MCF 10A (cell line): ENCODE results near the gene CSH1. TPM values are rescaled to one million over a fixed set of nuclear protein-coding genes. Genes with fewer than 3 reads are reported as not detected.
A peak's percentile ranks its signal among the peaks of the same experiment; 100 is the strongest.

Experiments
- BruUV-seq: library from RNA; stranded (reverse); fragments of 400-500 nt; replicated peaks from 2 replicates; lab custom pipeline; 2021; lab: Mats Ljungman, UMichigan
- CTCF ChIA-PET: fragments of 300-600 bp; sonication (Branson Sonifier 250); formaldehyde crosslinking; extraction: SDS; loops from one replicate; lab custom pipeline; 2021; ENCODE audit warnings: antibody characterized with exemption, inconsistent platforms; lab: Yijun Ruan, JAX
- POLR2A ChIA-PET: fragments of 300-600, 350-650 bp; sonication (Branson Sonifier 250); formaldehyde crosslinking; extraction: SDS; loops from one replicate; lab custom pipeline; 2020; ENCODE audit warnings: antibody characterized with exemption, inconsistent platforms; lab: Yijun Ruan, JAX
- DNase-seq: peaks from one replicate; pipeline ENCODE4 v3.0.0-alpha.2; 2018; ENCODE audit not compliant: unreplicated experiment
- H3K27ac Mint-ChIP-seq: one replicate; pipeline ENCODE4 v1.8.0; 2022; ENCODE audit warnings: mild to moderate bottlenecking, low read depth, mixed read lengths; ENCODE audit not compliant: unreplicated experiment
- H3K27me3 Mint-ChIP-seq: one replicate; pipeline ENCODE4 v1.8.0; 2022; ENCODE audit warnings: mixed read lengths; ENCODE audit not compliant: insufficient read depth, unreplicated experiment
- H3K36me3 Mint-ChIP-seq: one replicate; pipeline ENCODE4 v1.8.0; 2022; ENCODE audit warnings: mild to moderate bottlenecking, moderate library complexity, mixed read lengths; ENCODE audit not compliant: insufficient read depth, unreplicated experiment
- H3K4me1 Mint-ChIP-seq: one replicate; pipeline ENCODE4 v1.8.0; 2022; ENCODE audit warnings: mixed read lengths; ENCODE audit not compliant: insufficient read depth, unreplicated experiment
- H3K4me3 Mint-ChIP-seq: one replicate; pipeline ENCODE4 v1.8.0; 2022; ENCODE audit warnings: mild to moderate bottlenecking, moderate library complexity, mixed read lengths; ENCODE audit not compliant: unreplicated experiment
- H3K9me3 Mint-ChIP-seq: one replicate; pipeline ENCODE4 v1.8.0; 2022; ENCODE audit warnings: mixed read lengths; ENCODE audit not compliant: unreplicated experiment
- intact Hi-C: fragments of 100-400 bp; cut with micrococcal nuclease; formaldehyde crosslinking; loops from 2 replicates; pipeline ENCODE4 v1.14.1; 2022
- total RNA-seq: library from RNA; stranded (reverse); gene quantifications from 2 replicates; pipeline ENCODE4 v1.2.3, GENCODE V29; 2022
- TF ChIP-seq, protein P1 (sequence below): fragments of 200-600 bp; IDR thresholded peaks from one replicate; pipeline ENCODE4 v1.8.0; 2022; ENCODE audit warnings: antibody characterized with exemption, mild to moderate bottlenecking; ENCODE audit not compliant: unreplicated experiment

Gene CSH1
- total RNA-seq, 1 experiment from 2014 or later, result not detected

DNA sequence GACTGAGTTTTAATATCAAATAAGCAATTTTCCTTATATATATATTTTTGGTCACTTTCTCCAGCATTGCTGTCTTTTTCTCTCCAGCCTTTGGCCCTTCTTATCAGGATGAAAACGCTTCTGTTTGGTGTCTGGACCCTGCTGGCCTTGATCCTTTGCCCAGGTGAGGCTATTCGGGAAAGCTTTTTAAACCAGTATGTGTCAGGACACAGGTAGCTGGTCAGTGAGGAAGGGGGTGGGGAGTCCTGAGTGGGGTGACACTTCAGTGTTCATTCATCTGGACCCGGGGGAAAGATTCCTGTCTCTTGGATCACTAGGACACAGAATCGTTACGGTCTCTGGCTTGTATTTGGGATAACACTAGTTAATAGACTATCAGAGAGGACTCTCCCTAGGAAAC, 41.7 kb downstream of the CSH1 start:
- no peak for DNase-seq
- no TSS peak for BruUV-seq
- ChIA-PET CTCF (interaction anchor here (0.6 to 2.8 kb wide), 5 partner anchors 10 to 260 kb away, joined by 3 to 14 read pairs (median 3); no protein-coding TSS in a partner anchor), POLR2A (interaction anchor here (0.7 kb wide), 1 partner anchor 46 kb away, joined by 3 read pairs; no protein-coding TSS in a partner anchor)
- no peak overlapping the region for H3K27ac Mint-ChIP-seq
- H3K27me3 Mint-ChIP-seq, result peaks cover 23% of the 10 kb centered on the region
- intact Hi-C loops, result no loop called here
- H3K4me1 Mint-ChIP-seq, result no peaks in the 10 kb centered on the region
- H3K36me3 Mint-ChIP-seq, result no peaks in the 10 kb centered on the region
- no peaks in the 10 kb centered on the region for H3K9me3 Mint-ChIP-seq
- no peak overlapping the region for H3K4me3 Mint-ChIP-seq
- TF ChIP-seq, protein P1, sequence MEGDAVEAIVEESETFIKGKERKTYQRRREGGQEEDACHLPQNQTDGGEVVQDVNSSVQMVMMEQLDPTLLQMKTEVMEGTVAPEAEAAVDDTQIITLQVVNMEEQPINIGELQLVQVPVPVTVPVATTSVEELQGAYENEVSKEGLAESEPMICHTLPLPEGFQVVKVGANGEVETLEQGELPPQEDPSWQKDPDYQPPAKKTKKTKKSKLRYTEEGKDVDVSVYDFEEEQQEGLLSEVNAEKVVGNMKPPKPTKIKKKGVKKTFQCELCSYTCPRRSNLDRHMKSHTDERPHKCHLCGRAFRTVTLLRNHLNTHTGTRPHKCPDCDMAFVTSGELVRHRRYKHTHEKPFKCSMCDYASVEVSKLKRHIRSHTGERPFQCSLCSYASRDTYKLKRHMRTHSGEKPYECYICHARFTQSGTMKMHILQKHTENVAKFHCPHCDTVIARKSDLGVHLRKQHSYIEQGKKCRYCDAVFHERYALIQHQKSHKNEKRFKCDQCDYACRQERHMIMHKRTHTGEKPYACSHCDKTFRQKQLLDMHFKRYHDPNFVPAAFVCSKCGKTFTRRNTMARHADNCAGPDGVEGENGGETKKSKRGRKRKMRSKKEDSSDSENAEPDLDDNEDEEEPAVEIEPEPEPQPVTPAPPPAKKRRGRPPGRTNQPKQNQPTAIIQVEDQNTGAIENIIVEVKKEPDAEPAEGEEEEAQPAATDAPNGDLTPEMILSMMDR, result no peak

DNA sequence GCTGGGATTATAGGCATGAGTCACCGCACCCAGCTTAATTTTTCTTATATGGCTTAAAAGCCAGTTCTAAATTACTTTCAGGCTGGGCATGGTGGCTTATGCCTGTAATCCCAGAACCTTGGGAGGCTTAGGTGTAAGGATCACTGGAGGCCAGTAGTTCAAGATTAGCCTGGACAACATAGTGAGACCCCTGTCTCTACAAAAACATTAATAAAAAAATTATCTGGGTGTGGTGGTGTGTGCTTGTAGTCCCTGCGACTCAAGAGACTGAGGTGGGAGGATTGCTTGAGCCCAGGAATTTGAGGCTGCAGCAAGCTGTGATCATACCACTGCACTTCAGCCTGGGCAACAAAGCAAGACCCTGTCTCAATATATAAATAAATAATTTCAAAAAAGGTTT, 43.1 kb downstream of the CSH1 start:
- no peak for DNase-seq
- no TSS peak for BruUV-seq
- H3K4me1 Mint-ChIP-seq, result no peaks in the 10 kb centered on the region
- no peak overlapping the region for H3K4me3 Mint-ChIP-seq
- ChIA-PET POLR2A (no interaction called here), CTCF (interaction anchor here (2.8 kb wide), 1 partner anchor 13 kb away, joined by 14 read pairs; no protein-coding TSS in a partner anchor)
- H3K27me3 Mint-ChIP-seq, result peaks cover 11% of the 10 kb centered on the region
- TF ChIP-seq, protein P1, result no peak
- intact Hi-C loops, result no loop called here
- no peaks in the 10 kb centered on the region for H3K36me3 Mint-ChIP-seq
- no peaks in the 10 kb centered on the region for H3K9me3 Mint-ChIP-seq
- no peak overlapping the region for H3K27ac Mint-ChIP-seq

DNA sequence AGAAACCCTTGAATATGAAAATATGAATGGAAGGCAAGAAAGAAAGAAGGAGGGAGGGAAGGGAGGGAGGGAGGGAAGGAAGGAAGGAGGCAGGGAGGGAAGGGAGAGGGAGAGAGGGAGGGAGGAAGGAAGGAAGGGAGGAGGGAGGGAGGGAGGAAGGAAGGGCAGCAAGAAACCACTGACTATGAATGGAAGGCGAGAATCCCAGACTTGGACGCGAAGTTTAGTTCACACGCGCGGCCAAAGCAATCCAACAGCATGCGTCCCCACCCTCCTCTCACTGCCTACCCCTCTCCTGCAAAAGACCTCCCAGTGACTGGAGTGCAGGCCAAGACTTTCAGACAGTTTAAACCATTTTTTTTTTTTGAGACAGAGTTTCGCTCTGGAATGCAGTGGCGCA, 46.0 kb downstream of the CSH1 start:
- BruUV-seq, result no TSS peak
- Mint-ChIP-seq H3K27me3 (peaks cover 10% of the 10 kb centered on the region), H3K36me3 (no peaks in the 10 kb centered on the region), H3K4me3 (no peak overlapping the region), H3K4me1 (peaks cover 7% of the 10 kb centered on the region), H3K27ac (no peak overlapping the region), H3K9me3 (no peaks in the 10 kb centered on the region)
- ChIA-PET CTCF (interaction anchor here (0.9 kb wide), 1 partner anchor 17 kb away, joined by 3 read pairs; no protein-coding TSS in a partner anchor), POLR2A (no interaction called here)
- DNase-seq, result no peak
- TF ChIP-seq, protein P1, result no peak
- intact Hi-C loops, result no loop called here

DNA sequence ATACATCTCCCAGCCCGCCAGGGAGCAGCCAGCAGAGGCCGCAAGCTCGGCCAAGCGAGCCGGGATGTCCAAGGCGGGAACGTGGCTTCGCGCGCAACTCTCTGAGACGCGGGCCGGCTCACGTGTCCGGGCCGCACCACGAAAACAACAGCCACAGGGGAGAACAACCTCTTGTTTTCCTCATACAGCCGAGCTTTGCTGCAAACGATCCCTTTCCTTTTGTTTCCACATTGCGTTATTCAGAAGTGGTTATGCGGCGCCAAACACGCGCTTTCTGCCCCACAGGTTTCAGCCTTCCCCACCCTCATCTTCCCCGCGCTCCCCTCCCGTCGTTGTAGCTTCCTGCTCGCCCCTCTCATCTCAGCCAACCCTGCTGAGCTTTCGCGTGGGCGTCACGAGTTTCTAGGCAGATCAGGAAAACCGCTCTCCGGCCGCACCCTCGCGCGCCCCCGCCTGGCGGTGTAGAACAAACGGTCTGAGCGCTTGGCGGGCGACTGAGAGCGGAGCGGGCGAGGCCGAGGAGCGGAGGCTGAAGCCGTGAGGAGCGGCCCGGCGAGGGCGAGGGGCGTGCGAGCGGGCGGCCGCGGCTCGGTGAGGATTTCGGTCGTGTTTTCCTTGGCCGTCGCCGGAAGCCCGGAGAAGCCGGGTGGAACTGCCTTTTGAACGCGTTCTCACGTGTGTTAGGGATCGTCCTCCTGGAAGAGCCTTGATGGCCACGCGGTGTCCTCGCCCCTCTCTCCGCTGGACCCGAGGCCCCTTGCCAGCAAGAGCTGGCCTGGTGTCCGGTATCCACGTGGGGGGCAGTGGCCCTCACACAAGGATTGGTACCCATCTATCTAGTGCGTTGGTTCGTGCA, 47.3 kb downstream of the CSH1 start:
- intact Hi-C loops, result no loop called here
- CTCF ChIA-PET, result no interaction called here
- Mint-ChIP-seq H3K4me3 (no peak overlapping the region), H3K27me3 (no peaks in the 10 kb centered on the region), H3K9me3 (no peaks in the 10 kb centered on the region), H3K4me1 (peaks cover 11% of the 10 kb centered on the region), H3K27ac (no peak overlapping the region), H3K36me3 (no peaks in the 10 kb centered on the region)
- TF ChIP-seq, protein P1, result peak; percentile 18
- no peak for DNase-seq
- POLR2A ChIA-PET, result no interaction called here
- no TSS peak for BruUV-seq
